Sciatic nerve (tissue), 2 donors: Measurements from ENCODE around the gene PRKACB. TPM values are rescaled to one million over a fixed set of nuclear protein-coding genes. Genes with fewer than 3 reads are reported as not detected.
"Not testable (repeated sequence)": the region's sequence is repeated elsewhere in the genome, so short reads cannot be mapped to it uniquely, and the experiment has no call there.

Experiments
- ATAC-seq: fragments of 200-7000 bp; cut with Tn5 transposase; one replicate; pipeline ENCODE4 v1.9.1; 2020; ENCODE audit warnings: mild to moderate bottlenecking, moderate library complexity
- DNase-seq: peaks from one replicate; pipeline ENCODE4 v3.0.0-alpha.2; 2020; ENCODE audit warnings: low spot score
- intact Hi-C: fragments of 100-400 bp; cut with DNase I; formaldehyde crosslinking; loops from one replicate; pipeline ENCODE4 v1.14.2; 2022
- total RNA-seq: library from RNA; stranded (reverse); fragmentation: NEBNext Ultra II Directional; extraction: Animal tissue kit (Norgen Biotek cat#: 25700); gene quantifications from one replicate; pipeline ENCODE4 v1.2.1, GENCODE V29; 2021
- donor health status: DM: no; HTN: no; CAD: no.
- donor health status: DM: no; HTN: no; CAD: no.

The PRKACB gene
- total RNA-seq, 1 donor from 2014 or later, result 28.0 TPM

- no peak for ATAC-seq
- no peak for DNase-seq
- intact Hi-C loops, result no loop called here
Observed at GRCh38 chr1:84202126-84202525, 58.1 kb downstream of the PRKACB start.

GRCh38 chr1:84206375-84206774, 62.3 kb downstream of the PRKACB start:
- intact Hi-C loops, result no loop called here
- DNase-seq, result no peak
- no peak for ATAC-seq

- no peak for DNase-seq
Observed at GRCh38 chr1:84208935-84209334, 64.9 kb downstream of the PRKACB start.

GRCh38 chr1:84214115-84214956, 70.3 kb downstream of the PRKACB start:
- intact Hi-C loops, result no loop called here
- ATAC-seq (no peak), DNase-seq (no peak)

More at GRCh38 chr1:84208935-84209334, 64.9 kb downstream of the PRKACB start:
- intact Hi-C loops, result no loop called here
- no peak for ATAC-seq

- intact Hi-C loops, result no loop called here
- ATAC-seq (no peak), DNase-seq (no peak)
Observed at GRCh38 chr1:84217239-84217638, 73.2 kb downstream of the PRKACB start.

DNA sequence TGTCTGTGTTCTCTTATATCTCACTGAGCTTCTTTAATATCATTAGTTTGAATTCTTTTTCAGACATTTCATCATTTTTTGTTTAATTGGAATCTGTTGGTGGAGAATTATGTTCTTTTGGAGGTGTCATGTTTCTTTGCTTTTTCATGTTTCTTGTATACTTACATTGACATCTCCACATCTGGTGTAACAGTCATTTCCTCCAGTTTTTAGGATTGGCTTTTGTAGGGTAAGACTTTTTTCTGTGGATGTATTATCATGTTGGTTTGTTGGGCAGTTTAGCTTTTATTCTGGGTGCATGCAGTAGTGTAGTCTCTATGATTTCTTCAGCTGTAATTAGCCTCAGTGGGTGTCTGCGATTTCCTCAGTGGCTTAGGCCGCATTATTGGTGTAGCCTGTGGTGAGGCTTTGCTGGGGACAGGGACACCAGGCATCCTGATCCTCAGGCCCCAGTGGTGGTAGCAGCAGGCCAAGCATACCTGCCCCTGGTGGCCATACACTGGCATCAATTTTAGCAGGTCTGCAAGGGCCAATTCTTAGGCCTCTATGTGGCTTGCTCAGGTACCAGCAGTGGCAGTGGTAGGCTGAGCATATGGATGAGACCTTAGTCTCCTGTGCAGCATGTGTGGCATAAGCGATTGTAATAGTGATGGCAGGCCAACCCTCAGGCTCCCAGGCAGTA, 79.8 kb downstream of the PRKACB start:
- intact Hi-C loops, result no loop called here
- no peak for DNase-seq
- no peak for ATAC-seq

- no peak for DNase-seq
Observed at GRCh38 chr1:84224905-84225304, 80.8 kb downstream of the PRKACB start.

DNA sequence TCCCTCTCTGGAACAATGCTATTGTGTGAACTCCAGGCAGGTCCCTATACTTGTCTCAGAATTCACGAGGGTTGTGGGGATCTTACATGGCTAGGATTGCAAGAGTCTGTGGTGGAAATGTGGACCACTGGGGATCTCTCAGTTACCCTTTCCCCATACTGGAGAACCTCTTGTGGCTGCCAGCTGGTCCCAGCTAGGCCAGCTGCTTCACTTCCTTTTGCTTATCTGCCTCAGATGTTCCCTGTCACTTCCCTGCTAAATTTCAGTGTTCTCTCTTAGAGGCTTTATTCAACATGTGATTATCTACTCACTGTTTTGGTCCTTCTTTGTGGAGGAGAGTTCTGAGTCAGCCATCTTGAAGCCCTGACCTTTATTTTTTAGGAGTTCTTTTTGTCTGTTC, 81.6 kb downstream of the PRKACB start:
- intact Hi-C loops, result no loop called here
- no peak for ATAC-seq

More at GRCh38 chr1:84224905-84225304, 80.8 kb downstream of the PRKACB start:
- intact Hi-C loops, result no loop called here
- no peak for ATAC-seq

DNA sequence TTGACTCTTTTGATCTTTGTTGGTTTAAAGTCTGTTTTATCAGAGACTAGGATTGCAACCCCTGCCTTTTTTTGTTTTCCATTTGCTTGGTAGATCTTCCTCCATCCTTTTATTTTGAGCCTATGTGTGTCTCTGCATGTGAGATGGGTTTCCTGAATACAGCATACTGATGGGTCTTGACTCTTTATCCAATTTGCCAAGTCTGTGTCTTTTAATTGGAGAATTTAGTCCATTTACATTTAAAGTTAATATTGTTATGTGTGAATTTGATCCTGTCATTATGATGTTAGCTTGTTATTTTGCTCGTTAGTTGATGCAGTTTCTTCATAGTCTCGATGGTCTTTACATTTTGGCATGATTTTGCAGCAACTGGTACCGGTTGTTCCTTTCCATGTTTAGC, 88.6 kb downstream of the PRKACB start:
- DNase-seq, ATAC-seq, intact Hi-C loops: not testable (repeated sequence)

More for the DNA sequence above, 81.6 kb downstream of the PRKACB start:
- DNase-seq, result no peak

DNA sequence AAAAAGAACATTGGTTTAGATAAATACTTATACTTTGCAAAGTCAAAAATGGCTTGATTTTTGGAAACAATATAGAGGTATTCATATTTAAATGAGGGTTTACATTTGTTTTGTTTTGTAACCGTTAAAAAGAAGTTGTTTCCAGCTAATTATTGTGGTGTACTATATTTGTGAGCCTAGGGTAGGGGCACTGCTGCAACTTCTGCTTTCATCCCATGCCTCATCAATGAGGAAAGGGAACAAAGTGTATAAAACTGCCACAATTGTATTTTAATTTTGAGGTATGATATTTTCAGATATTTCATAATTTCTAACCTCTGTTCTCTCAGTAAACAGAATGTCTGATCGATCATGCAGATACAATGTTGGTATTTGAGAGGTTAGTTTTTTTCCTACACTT, 92.2 kb downstream of the PRKACB start:
- DNase-seq, result no peak
- intact Hi-C loops, result no loop called here
- ATAC-seq, result no peak

DNA sequence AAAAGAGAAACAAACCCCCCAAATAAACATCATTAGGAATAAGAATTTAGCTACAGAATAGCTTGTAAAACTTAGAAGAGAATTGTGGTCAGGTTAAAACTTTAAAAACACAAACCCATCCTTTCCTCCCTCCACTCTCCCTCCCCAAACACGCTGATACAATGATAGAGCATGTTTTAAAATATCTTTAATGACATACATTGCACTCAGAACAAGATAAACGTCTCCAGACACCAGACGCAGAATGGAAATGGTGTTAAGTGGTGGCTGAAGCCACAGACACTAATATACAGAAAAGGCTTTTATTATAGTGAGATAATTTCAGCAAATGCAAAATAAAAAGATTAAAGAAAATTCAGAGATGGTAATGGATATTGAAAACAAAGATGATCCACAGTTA, 98.6 kb downstream of the PRKACB start:
- intact Hi-C loops, result no loop called here
- DNase-seq (no peak), ATAC-seq (no peak)

- intact Hi-C loops, result no loop called here
- ATAC-seq, result no peak
- DNase-seq, result no peak
Observed at GRCh38 chr1:84245563-84245962, 101.5 kb downstream of the PRKACB start.

- no peak for ATAC-seq
- DNase-seq, result no peak
- intact Hi-C loops, result no loop called here
Observed at GRCh38 chr1:84246213-84246612, 102.1 kb downstream of the PRKACB start.

- intact Hi-C loops, result no loop called here
- no peak for ATAC-seq
- DNase-seq, result no peak
Observed at GRCh38 chr1:84247425-84248220, 103.6 kb downstream of the PRKACB start.

GRCh38 chr1:84250668-84251067, 106.6 kb downstream of the PRKACB start:
- no peak for ATAC-seq
- intact Hi-C loops, result no loop called here
- no peak for DNase-seq

DNA sequence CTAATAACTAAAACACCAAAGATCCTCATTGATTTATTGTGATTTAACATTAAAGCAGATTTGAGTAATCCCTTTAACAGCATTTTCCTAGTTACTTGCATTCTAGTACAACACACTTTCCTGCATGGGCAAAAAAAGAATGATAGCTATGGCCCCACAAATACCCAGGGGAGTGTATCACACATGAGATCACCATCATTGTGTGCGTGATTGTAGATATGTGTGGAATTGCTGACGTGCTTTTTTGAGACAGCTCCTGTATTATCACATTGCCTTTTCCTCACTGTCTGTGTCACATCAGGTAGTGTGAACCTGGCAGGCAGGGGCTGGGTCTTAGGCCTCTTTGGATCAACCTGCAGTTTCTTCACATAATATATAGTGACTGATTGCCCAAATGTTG, 109.0 kb downstream of the PRKACB start:
- intact Hi-C loops, result no loop called here
- DNase-seq (no peak), ATAC-seq (no peak)

DNA sequence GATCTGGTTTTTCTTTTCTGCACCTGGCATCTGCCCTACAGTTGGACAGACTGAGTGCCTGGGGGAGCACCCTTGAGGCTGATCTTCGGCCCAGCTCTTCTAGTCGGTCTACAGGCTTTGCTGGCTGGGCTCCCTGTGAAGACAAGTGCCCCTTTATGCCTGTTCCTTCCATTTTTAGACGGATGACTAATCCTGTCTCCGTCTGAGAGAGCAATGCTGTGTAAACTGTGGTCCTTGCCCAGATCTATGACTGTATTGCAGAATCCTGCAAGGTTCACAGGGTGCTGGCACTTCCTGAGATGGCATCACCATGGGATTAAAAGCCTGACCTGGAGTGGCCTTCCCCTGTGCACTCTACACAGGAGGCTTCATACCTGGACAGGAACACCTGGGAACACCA, 109.8 kb downstream of the PRKACB start:
- DNase-seq, result no peak
- intact Hi-C loops, result no loop called here
- ATAC-seq, result peak; percentile 68

- intact Hi-C loops, result no loop called here
- DNase-seq (no peak), ATAC-seq (no peak)
Observed at GRCh38 chr1:84254703-84255238, 110.7 kb downstream of the PRKACB start.

- ATAC-seq, result no peak
- intact Hi-C loops, result no loop called here
- DNase-seq, result no peak
Observed at GRCh38 chr1:84255582-84255981, 111.5 kb downstream of the PRKACB start.
